WTC11 (cell line): ENCODE results near the gene UNC79. TPM values are rescaled to one million over a fixed set of nuclear protein-coding genes. Genes with fewer than 3 reads are reported as not detected.

Experiments
- ATAC-seq: fragments of 200-7000 bp; cut with Tn5 transposase; 2 replicates; pipeline ENCODE4 v1.10.0; 2021; ENCODE audit warnings: mild to moderate bottlenecking, moderate library complexity
- CTCF ChIA-PET: fragments of 300-600 bp; sonication (Branson Sonifier 250); formaldehyde crosslinking; loops from one replicate; lab custom pipeline; 2021; ENCODE audit warnings: antibody characterized with exemption; lab: Charles Lee
- POLR2A ChIA-PET: fragments of 350-600 bp; sonication (Branson Sonifier 250); formaldehyde crosslinking; loops from one replicate; lab custom pipeline; 2021; ENCODE audit warnings: antibody characterized with exemption; lab: Charles Lee
- DNase-seq: peaks from one replicate; pipeline ENCODE4 v3.0.0; 2021; ENCODE audit warnings: low spot score
- H3K27ac Mint-ChIP-seq: 2 replicates; pipeline ENCODE4 v1.8.0; 2021; ENCODE audit warnings: mixed read lengths
- H3K27me3 Mint-ChIP-seq: 2 replicates; pipeline ENCODE4 v1.8.0; 2021; ENCODE audit warnings: low read depth, mild to moderate bottlenecking, moderate library complexity, mixed read lengths
- H3K36me3 Mint-ChIP-seq: 2 replicates; pipeline ENCODE4 v1.8.0; 2021; ENCODE audit warnings: mixed read lengths
- H3K4me1 Mint-ChIP-seq: 2 replicates; pipeline ENCODE4 v1.8.0; 2022; ENCODE audit warnings: mixed read lengths
- H3K4me3 Mint-ChIP-seq: 2 replicates; pipeline ENCODE4 v1.8.0; 2021; ENCODE audit warnings: mild to moderate bottlenecking, moderate library complexity, mixed read lengths
- H3K9me3 Mint-ChIP-seq: 2 replicates; pipeline ENCODE4 v1.8.0; 2021; ENCODE audit warnings: mixed read lengths
- CREB1 ChIP-seq: sonication (generic); formaldehyde crosslinking; IDR thresholded peaks from 2 replicates; pipeline ENCODE4 v1.8.0; 2023; ENCODE audit warnings: mild to moderate bottlenecking, missing genetic modification reagents
- EMX1 ChIP-seq: fragments of 250-450 bp; sonication (Bioruptor Pico); IDR thresholded peaks from 2 replicates; pipeline ENCODE4 v1.8.0; 2021; ENCODE audit warnings: mild to moderate bottlenecking
- ESRRA ChIP-seq: sonication (generic); formaldehyde crosslinking; IDR thresholded peaks from 2 replicates; pipeline ENCODE4 v1.8.1; 2022; ENCODE audit warnings: mild to moderate bottlenecking, missing genetic modification reagents, borderline replicate concordance
- ETV6 ChIP-seq: sonication (generic); formaldehyde crosslinking; IDR thresholded peaks from 2 replicates; pipeline ENCODE4 v1.8.1; 2022; ENCODE audit warnings: mild to moderate bottlenecking, missing genetic modification reagents
- GABPB1 ChIP-seq: sonication (generic); formaldehyde crosslinking; IDR thresholded peaks from 2 replicates; pipeline ENCODE4 v1.8.1; 2023; ENCODE audit warnings: mild to moderate bottlenecking, missing genetic modification reagents
- GRHL2 ChIP-seq: fragments of 250-450 bp; sonication (Bioruptor Pico); IDR thresholded peaks from 2 replicates; pipeline ENCODE4 v1.8.0; 2022; ENCODE audit warnings: mild to moderate bottlenecking, moderate library complexity; ENCODE audit not compliant: insufficient replicate concordance, severe bottlenecking
- IRF2 ChIP-seq: sonication (generic); formaldehyde crosslinking; IDR thresholded peaks from 2 replicates; pipeline ENCODE4 v1.8.0; 2022; ENCODE audit warnings: low read depth, missing genetic modification reagents, borderline replicate concordance
- MXD4 ChIP-seq: fragments of 250-450 bp; sonication (Bioruptor Pico); IDR thresholded peaks from 2 replicates; pipeline ENCODE4 v1.8.0; 2021; ENCODE audit warnings: mild to moderate bottlenecking, moderate library complexity, borderline replicate concordance
- NFE2L1 ChIP-seq: sonication (generic); formaldehyde crosslinking; IDR thresholded peaks from 2 replicates; pipeline ENCODE4 v1.8.1; 2023; ENCODE audit warnings: missing genetic modification reagents
- NFYB ChIP-seq: sonication (generic); formaldehyde crosslinking; conservative IDR thresholded peaks from 2 replicates; pipeline ENCODE4 v1.8.0; 2022; ENCODE audit warnings: low read depth, missing genetic modification reagents
- NR1H2 ChIP-seq: sonication (generic); formaldehyde crosslinking; IDR thresholded peaks from 2 replicates; pipeline ENCODE4 v1.9.0; 2021; ENCODE audit warnings: mild to moderate bottlenecking, moderate library complexity, missing genetic modification reagents
- NR2C2 ChIP-seq: sonication (generic); formaldehyde crosslinking; IDR thresholded peaks from 2 replicates; pipeline ENCODE4 v1.8.0; 2022; ENCODE audit warnings: mild to moderate bottlenecking, missing genetic modification reagents
- NR3C1 ChIP-seq: sonication (generic); formaldehyde crosslinking; conservative IDR thresholded peaks from 2 replicates; pipeline ENCODE4 v1.8.1; 2023; ENCODE audit warnings: low read depth, mild to moderate bottlenecking, missing genetic modification reagents
- RELA ChIP-seq: sonication (generic); formaldehyde crosslinking; IDR thresholded peaks from 2 replicates; pipeline ENCODE4 v1.8.1; 2022; ENCODE audit warnings: missing genetic modification reagents, mild to moderate bottlenecking, borderline replicate concordance
- SMAD4 ChIP-seq: sonication (generic); formaldehyde crosslinking; IDR thresholded peaks from 2 replicates; pipeline ENCODE4 v1.8.0; 2022; ENCODE audit warnings: mild to moderate bottlenecking, missing genetic modification reagents
- SOX15 ChIP-seq: fragments of 250-450 bp; sonication (Bioruptor Pico); IDR thresholded peaks from 2 replicates; pipeline ENCODE4 v1.9.0; 2021; ENCODE audit warnings: mild to moderate bottlenecking
- SP1 ChIP-seq: sonication (generic); formaldehyde crosslinking; conservative IDR thresholded peaks from 2 replicates; pipeline ENCODE4 v1.8.1; 2022; ENCODE audit warnings: missing genetic modification reagents
- TP53 ChIP-seq: sonication (generic); formaldehyde crosslinking; IDR thresholded peaks from 2 replicates; pipeline ENCODE4 v1.8.1; 2023; ENCODE audit warnings: mild to moderate bottlenecking, missing genetic modification reagents
- ZNF121 ChIP-seq: sonication (generic); formaldehyde crosslinking; IDR thresholded peaks from 2 replicates; pipeline ENCODE4 v1.8.0; 2023; ENCODE audit warnings: missing genetic modification reagents
- total RNA-seq: library from RNA; stranded (reverse); gene quantifications from 3 replicates; pipeline ENCODE4 v1.2.3, GENCODE V29; 2021
- TF ChIP-seq, protein P1 (sequence below): fragments of 250-450 bp; sonication (Bioruptor Pico); IDR thresholded peaks from 2 replicates; pipeline ENCODE4 v1.9.0; 2021; ENCODE audit warnings: mild to moderate bottlenecking, borderline replicate concordance
- TF ChIP-seq, protein P2 (sequence below): fragments of 250-450 bp; sonication (Bioruptor Pico); IDR thresholded peaks from 2 replicates; pipeline ENCODE4 v2.1.2; 2022; ENCODE audit warnings: mild to moderate bottlenecking, moderate library complexity
- TF ChIP-seq, protein P3 (sequence below): sonication (generic); formaldehyde crosslinking; IDR thresholded peaks from 2 replicates; pipeline ENCODE4 v1.8.0; 2022; ENCODE audit warnings: mild to moderate bottlenecking, missing genetic modification reagents
- TF ChIP-seq, protein P4 (sequence below): sonication (generic); formaldehyde crosslinking; IDR thresholded peaks from 2 replicates; pipeline ENCODE4 v1.8.1; 2022; ENCODE audit warnings: mild to moderate bottlenecking, missing genetic modification reagents, moderate library complexity, borderline replicate concordance
- TF ChIP-seq, protein P5 (sequence below): sonication (generic); formaldehyde crosslinking; IDR thresholded peaks from 2 replicates; pipeline ENCODE4 v1.8.0; 2022; ENCODE audit warnings: mild to moderate bottlenecking, missing genetic modification reagents

The UNC79 gene
- total RNA-seq, 1 experiment from 2014 or later: 2.1 TPM

DNA sequence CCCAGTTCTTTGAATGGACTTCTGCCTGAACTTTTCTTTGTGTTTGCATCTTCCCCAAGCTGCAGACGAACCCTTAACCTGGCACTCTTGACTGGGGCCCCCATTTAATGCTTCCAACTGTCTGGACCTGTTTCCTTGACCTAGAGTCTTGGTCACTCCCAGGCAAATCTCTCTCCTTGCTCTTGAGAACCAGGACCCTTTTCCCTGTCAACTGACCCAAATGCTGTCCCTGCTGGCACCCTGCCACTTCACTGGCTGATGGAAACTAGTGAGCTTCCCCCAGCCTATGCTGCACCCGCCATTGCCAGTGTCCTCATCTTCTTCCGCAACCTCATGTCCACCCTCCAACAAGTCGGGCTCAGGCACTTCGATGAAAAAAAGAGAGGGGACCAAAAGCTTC is 278.1 kb downstream of the UNC79 start:
- no peaks in the 10 kb centered on the region for H3K36me3 Mint-ChIP-seq
- CTCF ChIA-PET: no interaction called here
- DNase-seq (no peak), ATAC-seq (no peak)
- no peak overlapping the region for H3K4me3 Mint-ChIP-seq
- TF ChIP-seq, protein P1, sequence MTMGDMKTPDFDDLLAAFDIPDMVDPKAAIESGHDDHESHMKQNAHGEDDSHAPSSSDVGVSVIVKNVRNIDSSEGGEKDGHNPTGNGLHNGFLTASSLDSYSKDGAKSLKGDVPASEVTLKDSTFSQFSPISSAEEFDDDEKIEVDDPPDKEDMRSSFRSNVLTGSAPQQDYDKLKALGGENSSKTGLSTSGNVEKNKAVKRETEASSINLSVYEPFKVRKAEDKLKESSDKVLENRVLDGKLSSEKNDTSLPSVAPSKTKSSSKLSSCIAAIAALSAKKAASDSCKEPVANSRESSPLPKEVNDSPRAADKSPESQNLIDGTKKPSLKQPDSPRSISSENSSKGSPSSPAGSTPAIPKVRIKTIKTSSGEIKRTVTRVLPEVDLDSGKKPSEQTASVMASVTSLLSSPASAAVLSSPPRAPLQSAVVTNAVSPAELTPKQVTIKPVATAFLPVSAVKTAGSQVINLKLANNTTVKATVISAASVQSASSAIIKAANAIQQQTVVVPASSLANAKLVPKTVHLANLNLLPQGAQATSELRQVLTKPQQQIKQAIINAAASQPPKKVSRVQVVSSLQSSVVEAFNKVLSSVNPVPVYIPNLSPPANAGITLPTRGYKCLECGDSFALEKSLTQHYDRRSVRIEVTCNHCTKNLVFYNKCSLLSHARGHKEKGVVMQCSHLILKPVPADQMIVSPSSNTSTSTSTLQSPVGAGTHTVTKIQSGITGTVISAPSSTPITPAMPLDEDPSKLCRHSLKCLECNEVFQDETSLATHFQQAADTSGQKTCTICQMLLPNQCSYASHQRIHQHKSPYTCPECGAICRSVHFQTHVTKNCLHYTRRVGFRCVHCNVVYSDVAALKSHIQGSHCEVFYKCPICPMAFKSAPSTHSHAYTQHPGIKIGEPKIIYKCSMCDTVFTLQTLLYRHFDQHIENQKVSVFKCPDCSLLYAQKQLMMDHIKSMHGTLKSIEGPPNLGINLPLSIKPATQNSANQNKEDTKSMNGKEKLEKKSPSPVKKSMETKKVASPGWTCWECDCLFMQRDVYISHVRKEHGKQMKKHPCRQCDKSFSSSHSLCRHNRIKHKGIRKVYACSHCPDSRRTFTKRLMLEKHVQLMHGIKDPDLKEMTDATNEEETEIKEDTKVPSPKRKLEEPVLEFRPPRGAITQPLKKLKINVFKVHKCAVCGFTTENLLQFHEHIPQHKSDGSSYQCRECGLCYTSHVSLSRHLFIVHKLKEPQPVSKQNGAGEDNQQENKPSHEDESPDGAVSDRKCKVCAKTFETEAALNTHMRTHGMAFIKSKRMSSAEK (CRISPR knock-in tag): no peak
- TF ChIP-seq, protein P2, sequence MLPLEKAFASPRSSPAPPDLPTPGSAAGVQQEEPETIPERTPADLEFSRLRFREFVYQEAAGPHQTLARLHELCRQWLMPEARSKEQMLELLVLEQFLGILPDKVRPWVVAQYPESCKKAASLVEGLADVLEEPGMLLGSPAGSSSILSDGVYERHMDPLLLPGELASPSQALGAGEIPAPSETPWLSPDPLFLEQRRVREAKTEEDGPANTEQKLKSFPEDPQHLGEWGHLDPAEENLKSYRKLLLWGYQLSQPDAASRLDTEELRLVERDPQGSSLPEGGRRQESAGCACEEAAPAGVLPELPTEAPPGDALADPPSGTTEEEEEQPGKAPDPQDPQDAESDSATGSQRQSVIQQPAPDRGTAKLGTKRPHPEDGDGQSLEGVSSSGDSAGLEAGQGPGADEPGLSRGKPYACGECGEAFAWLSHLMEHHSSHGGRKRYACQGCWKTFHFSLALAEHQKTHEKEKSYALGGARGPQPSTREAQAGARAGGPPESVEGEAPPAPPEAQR: no peak
- TF ChIP-seq SOX15 (CRISPR knock-in tag) (no peak), NFYB (CRISPR knock-in tag) (no peak), NR3C1 (no peak), NR1H2 (CRISPR knock-in tag) (no peak), ZNF121 (no peak), EMX1 (CRISPR knock-in tag) (no peak), ETV6 (CRISPR knock-in tag) (no peak), SMAD4 (CRISPR knock-in tag) (no peak), MXD4 (CRISPR knock-in tag) (no peak), GABPB1 (CRISPR knock-in tag) (no peak), NR2C2 (no peak), NFE2L1 (no peak), GRHL2 (CRISPR knock-in tag) (no peak)
- no peaks in the 10 kb centered on the region for H3K27me3 Mint-ChIP-seq
- POLR2A ChIA-PET: no interaction called here
- no peaks in the 10 kb centered on the region for H3K9me3 Mint-ChIP-seq
- no peak overlapping the region for H3K27ac Mint-ChIP-seq
- H3K4me1 Mint-ChIP-seq: peaks cover 18% of the 10 kb centered on the region

DNA sequence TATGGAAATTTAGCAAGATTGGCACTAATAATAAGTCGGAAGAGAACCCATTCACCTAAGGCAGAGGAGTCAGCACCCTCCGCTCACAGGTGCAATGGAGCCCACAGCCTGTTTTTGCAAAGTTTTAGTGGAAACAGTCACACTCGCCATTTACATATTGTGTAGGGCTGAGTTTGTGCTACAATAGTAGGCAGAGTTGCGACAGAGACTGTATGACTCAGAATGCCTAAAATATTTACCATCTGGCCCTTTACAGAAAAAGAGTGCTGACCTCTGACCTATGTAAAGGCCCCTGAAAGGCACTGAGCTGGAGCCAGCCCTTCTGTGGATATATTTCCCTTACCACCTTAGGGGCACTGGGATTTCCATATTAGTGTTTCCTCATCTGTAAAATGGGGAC is 278.5 kb downstream of the UNC79 start:
- Mint-ChIP-seq H3K27ac (no peak overlapping the region), H3K36me3 (no peaks in the 10 kb centered on the region), H3K4me3 (no peak overlapping the region)
- DNase-seq (no peak), ATAC-seq (no peak)
- TF ChIP-seq TP53 (no peak), CREB1 (CRISPR knock-in tag) (no peak), IRF2 (CRISPR knock-in tag) (no peak), NR2C2 (no peak), SP1 (CRISPR knock-in tag) (no peak), RELA (CRISPR knock-in tag) (no peak), ESRRA (CRISPR knock-in tag) (no peak)
- TF ChIP-seq, protein P3, sequence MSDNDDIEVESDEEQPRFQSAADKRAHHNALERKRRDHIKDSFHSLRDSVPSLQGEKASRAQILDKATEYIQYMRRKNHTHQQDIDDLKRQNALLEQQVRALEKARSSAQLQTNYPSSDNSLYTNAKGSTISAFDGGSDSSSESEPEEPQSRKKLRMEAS (CRISPR knock-in tag): no peak
- TF ChIP-seq, protein P4, sequence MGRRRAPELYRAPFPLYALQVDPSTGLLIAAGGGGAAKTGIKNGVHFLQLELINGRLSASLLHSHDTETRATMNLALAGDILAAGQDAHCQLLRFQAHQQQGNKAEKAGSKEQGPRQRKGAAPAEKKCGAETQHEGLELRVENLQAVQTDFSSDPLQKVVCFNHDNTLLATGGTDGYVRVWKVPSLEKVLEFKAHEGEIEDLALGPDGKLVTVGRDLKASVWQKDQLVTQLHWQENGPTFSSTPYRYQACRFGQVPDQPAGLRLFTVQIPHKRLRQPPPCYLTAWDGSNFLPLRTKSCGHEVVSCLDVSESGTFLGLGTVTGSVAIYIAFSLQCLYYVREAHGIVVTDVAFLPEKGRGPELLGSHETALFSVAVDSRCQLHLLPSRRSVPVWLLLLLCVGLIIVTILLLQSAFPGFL: no peak
- TF ChIP-seq, protein P2: no peak
- TF ChIP-seq, protein P5, sequence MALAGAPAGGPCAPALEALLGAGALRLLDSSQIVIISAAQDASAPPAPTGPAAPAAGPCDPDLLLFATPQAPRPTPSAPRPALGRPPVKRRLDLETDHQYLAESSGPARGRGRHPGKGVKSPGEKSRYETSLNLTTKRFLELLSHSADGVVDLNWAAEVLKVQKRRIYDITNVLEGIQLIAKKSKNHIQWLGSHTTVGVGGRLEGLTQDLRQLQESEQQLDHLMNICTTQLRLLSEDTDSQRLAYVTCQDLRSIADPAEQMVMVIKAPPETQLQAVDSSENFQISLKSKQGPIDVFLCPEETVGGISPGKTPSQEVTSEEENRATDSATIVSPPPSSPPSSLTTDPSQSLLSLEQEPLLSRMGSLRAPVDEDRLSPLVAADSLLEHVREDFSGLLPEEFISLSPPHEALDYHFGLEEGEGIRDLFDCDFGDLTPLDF (CRISPR knock-in tag): no peak
- TF ChIP-seq, all 79 proteins: peak for 0
- H3K9me3 Mint-ChIP-seq: no peaks in the 10 kb centered on the region
- peaks cover 18% of the 10 kb centered on the region for H3K4me1 Mint-ChIP-seq
- POLR2A ChIA-PET: no interaction called here
- CTCF ChIA-PET: no interaction called here
- no peaks in the 10 kb centered on the region for H3K27me3 Mint-ChIP-seq
